SU-DHL-6 (cell line): ENCODE results near the gene G6PC3.

Source experiments
- H2AFZ ChIP-seq: fragments of 200-600 bp; sonication (generic); 2 replicates; pipeline ENCODE4 v1.6.1; 2014; ENCODE audit warnings: low read depth, mild to moderate bottlenecking, moderate library complexity, mixed read lengths, antibody characterized with exemption, low read length; ENCODE audit not compliant: severe bottlenecking
- H3F3A ChIP-seq: fragments of 200-600 bp; shearing (Covaris generic); 2 replicates; pipeline ENCODE4 v1.6.0; 2016; ENCODE audit warnings: antibody characterized with exemption, mild to moderate bottlenecking; ENCODE audit not compliant: insufficient read depth
- H3K27ac ChIP-seq: fragments of 200-600 bp; sonication (generic); 2 replicates; pipeline ENCODE4 v1.5.1; 2016; ENCODE audit warnings: low read depth, mild to moderate bottlenecking, low read length, moderate library complexity, mixed read lengths
- H3K27me3 ChIP-seq: fragments of 200-600 bp; sonication (generic), shearing (Covaris generic); 2 replicates; pipeline ENCODE4 v1.6.0; 2014; ENCODE audit warnings: mild to moderate bottlenecking, low read length
- H3K36me3 ChIP-seq: fragments of 200-600 bp; sonication (generic); 2 replicates; pipeline ENCODE4 v1.6.1; 2014; ENCODE audit warnings: mild to moderate bottlenecking, low read length, mixed read lengths
- H3K4me2 ChIP-seq: fragments of 300-600, 200-600 bp; shearing (Covaris generic), sonication (generic); 2 replicates; pipeline ENCODE4 v1.6.0; 2014; ENCODE audit warnings: low read length, low read depth, mild to moderate bottlenecking; ENCODE audit not compliant: poor library complexity, severe bottlenecking
- H3K4me3 ChIP-seq: fragments of 200-600 bp; sonication (generic); 2 replicates; pipeline ENCODE4 v1.5.1; 2014; ENCODE audit warnings: antibody characterized with exemption, low read length, mild to moderate bottlenecking, mixed read lengths; ENCODE audit not compliant: insufficient read depth, poor library complexity, severe bottlenecking
- H3K79me2 ChIP-seq: fragments of 200-600 bp; sonication (generic); 2 replicates; pipeline ENCODE4 v1.6.1; 2014; ENCODE audit warnings: mild to moderate bottlenecking, low read length, moderate library complexity; ENCODE audit not compliant: insufficient read depth
- H3K9ac ChIP-seq: fragments of 200-600 bp; sonication (generic); 2 replicates; pipeline ENCODE4 v1.7.0; 2014; ENCODE audit warnings: mild to moderate bottlenecking, low read length
- H3K9me2 ChIP-seq: fragments of 200-600 bp; sonication (generic); replicated peaks from 2 replicates; pipeline ENCODE4 v1.6.1; 2014; ENCODE audit warnings: low read length; ENCODE audit not compliant: insufficient read depth
- H3K9me3 ChIP-seq: fragments of 200-600 bp; sonication (generic); 2 replicates; pipeline ENCODE4 v1.6.1; 2014; ENCODE audit warnings: low read length, mixed read lengths; ENCODE audit not compliant: insufficient read depth
- H4K20me1 ChIP-seq: fragments of 200-600 bp; sonication (generic); 2 replicates; pipeline ENCODE4 v1.6.1; 2014; ENCODE audit warnings: low read depth, mild to moderate bottlenecking, antibody characterized with exemption, low read length, moderate library complexity, mixed read lengths
- EZH2phosphoT487 ChIP-seq: fragments of 200-600 bp; sonication (generic), shearing (Covaris generic); conservative IDR thresholded peaks from 2 replicates; pipeline ENCODE4 v1.6.1; 2018; ENCODE audit warnings: mild to moderate bottlenecking, antibody characterized with exemption, low read length, moderate library complexity, mixed read lengths
- TF ChIP-seq, protein P1 (sequence below): fragments of 200-600 bp; sonication (generic); IDR thresholded peaks from one replicate; pipeline ENCODE4 v1.5.1; 2017; ENCODE audit warnings: antibody characterized with exemption, mild to moderate bottlenecking, low read length, moderate library complexity; ENCODE audit not compliant: insufficient read depth, poor library complexity, severe bottlenecking

The G6PC3 gene

GRCh38 chr17:44087319-44087718 is 16.8 kb downstream of the G6PC3 start:
- Histone ChIP-seq H3K9me3 (no peaks in the 10 kb centered on the region), H3K4me2 (no peak overlapping the region), H3K27me3 (no peaks in the 10 kb centered on the region), H3K79me2 (no peaks in the 10 kb centered on the region), H3K36me3 (no peaks in the 10 kb centered on the region), H3K9me2 (no peaks in the 10 kb centered on the region), H4K20me1 (no peaks in the 10 kb centered on the region), H3K9ac (no peak overlapping the region), H3K4me3 (no peak overlapping the region), H3K27ac (no peak overlapping the region), H3F3A (no peaks in the 10 kb centered on the region), H2AFZ (no peak overlapping the region)
- TF ChIP-seq, protein P1, sequence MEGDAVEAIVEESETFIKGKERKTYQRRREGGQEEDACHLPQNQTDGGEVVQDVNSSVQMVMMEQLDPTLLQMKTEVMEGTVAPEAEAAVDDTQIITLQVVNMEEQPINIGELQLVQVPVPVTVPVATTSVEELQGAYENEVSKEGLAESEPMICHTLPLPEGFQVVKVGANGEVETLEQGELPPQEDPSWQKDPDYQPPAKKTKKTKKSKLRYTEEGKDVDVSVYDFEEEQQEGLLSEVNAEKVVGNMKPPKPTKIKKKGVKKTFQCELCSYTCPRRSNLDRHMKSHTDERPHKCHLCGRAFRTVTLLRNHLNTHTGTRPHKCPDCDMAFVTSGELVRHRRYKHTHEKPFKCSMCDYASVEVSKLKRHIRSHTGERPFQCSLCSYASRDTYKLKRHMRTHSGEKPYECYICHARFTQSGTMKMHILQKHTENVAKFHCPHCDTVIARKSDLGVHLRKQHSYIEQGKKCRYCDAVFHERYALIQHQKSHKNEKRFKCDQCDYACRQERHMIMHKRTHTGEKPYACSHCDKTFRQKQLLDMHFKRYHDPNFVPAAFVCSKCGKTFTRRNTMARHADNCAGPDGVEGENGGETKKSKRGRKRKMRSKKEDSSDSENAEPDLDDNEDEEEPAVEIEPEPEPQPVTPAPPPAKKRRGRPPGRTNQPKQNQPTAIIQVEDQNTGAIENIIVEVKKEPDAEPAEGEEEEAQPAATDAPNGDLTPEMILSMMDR = no peak
- no peak for TF ChIP-seq EZH2phosphoT487

- no peak overlapping the region for H3K4me2 ChIP-seq
- H3K4me3 ChIP-seq = no peak overlapping the region
- no peaks in the 10 kb centered on the region for H3K27me3 ChIP-seq
- no peaks in the 10 kb centered on the region for H3K79me2 ChIP-seq
- no peaks in the 10 kb centered on the region for H4K20me1 ChIP-seq
- H3K9me2 ChIP-seq = no peaks in the 10 kb centered on the region
- H3K9ac ChIP-seq = no peak overlapping the region
- H3K27ac ChIP-seq = no peak overlapping the region
- no peaks in the 10 kb centered on the region for H3F3A ChIP-seq
- no peaks in the 10 kb centered on the region for H3K9me3 ChIP-seq
- no peak overlapping the region for H2AFZ ChIP-seq
- H3K36me3 ChIP-seq = no peaks in the 10 kb centered on the region
- no peak for TF ChIP-seq EZH2phosphoT487
- TF ChIP-seq, protein P1 = no peak
Measured at GRCh38 chr17:44088254-44088653, 17.7 kb downstream of the G6PC3 start.

DNA sequence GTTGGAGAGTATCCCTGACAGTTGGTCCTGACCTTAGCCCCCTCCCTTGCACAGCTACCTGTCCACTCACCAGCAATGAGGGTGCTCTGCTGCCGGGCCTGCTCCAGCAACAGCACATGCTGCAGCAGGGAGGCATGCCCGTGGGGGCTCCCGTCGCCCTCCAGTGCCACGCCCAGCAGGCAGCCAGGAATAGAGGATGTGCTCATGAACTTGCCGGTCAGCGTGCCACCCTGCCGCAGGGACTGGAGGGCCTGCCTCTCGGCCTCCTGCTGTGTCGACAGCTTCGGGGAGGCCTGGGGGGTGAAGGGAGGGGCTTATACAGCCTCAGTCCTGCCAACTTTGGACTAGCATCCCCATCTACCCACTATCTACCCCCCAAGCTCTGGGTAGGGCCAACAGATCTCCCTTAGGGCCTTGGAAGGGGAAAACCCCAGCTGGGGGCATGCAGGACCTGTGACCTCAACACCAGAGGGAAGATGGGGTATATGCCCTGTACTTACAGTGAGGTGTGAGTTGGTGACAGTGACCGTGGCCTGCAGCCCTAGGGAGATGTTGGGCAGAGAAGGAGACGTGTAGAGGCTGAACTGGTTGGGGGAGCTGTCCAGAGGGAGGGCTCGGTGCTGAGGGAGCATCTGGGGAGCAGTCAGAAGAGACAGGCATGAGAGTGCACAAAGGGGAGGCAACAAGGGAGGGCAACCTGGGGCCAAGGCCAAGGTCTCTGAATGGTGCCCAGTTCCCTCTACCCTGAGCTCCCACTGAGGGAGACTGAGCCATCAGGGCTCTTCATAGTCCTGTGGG is 20.9 kb downstream of the G6PC3 start:
- Histone ChIP-seq H3K36me3 (no peaks in the 10 kb centered on the region), H2AFZ (no peak overlapping the region), H3K9me3 (no peaks in the 10 kb centered on the region), H3K27me3 (no peaks in the 10 kb centered on the region), H3K9ac (no peak overlapping the region), H4K20me1 (no peaks in the 10 kb centered on the region), H3K9me2 (no peaks in the 10 kb centered on the region), H3K79me2 (no peaks in the 10 kb centered on the region), H3K4me3 (no peak overlapping the region), H3F3A (no peaks in the 10 kb centered on the region), H3K27ac (no peak overlapping the region), H3K4me2 (no peak overlapping the region)
- TF ChIP-seq EZH2phosphoT487 = no peak
- TF ChIP-seq, protein P1 = no peak
